Osteocyte (in vitro differentiated cells): ENCODE measurements around the gene FUBP1. TPM values are rescaled to one million over a fixed set of nuclear protein-coding genes. Genes with fewer than 3 reads are reported as not detected.

Experiments
- DNase-seq: peaks from one replicate; pipeline ENCODE4 v3.0.0; 2021; ENCODE audit warnings: mixed read lengths; ENCODE audit not compliant: unreplicated experiment; ENCODE audit errors: extremely low spot score
- H3K27ac Mint-ChIP-seq: one replicate; pipeline ENCODE4 v1.8.0; 2021; ENCODE audit warnings: mild to moderate bottlenecking, mixed read lengths; ENCODE audit not compliant: unreplicated experiment
- H3K27me3 Mint-ChIP-seq: one replicate; pipeline ENCODE4 v1.8.0; 2021; ENCODE audit warnings: mixed read lengths; ENCODE audit not compliant: unreplicated experiment
- H3K36me3 Mint-ChIP-seq: one replicate; pipeline ENCODE4 v1.8.0; 2021; ENCODE audit warnings: mixed read lengths; ENCODE audit not compliant: unreplicated experiment
- H3K4me1 Mint-ChIP-seq: one replicate; pipeline ENCODE4 v1.8.0; 2021; ENCODE audit warnings: mixed read lengths; ENCODE audit not compliant: unreplicated experiment
- H3K4me3 Mint-ChIP-seq: one replicate; pipeline ENCODE4 v1.8.0; 2021; ENCODE audit warnings: mild to moderate bottlenecking, moderate library complexity, mixed read lengths; ENCODE audit not compliant: unreplicated experiment
- H3K9me3 Mint-ChIP-seq: one replicate; pipeline ENCODE4 v1.8.0; 2021; ENCODE audit warnings: mixed read lengths; ENCODE audit not compliant: unreplicated experiment
- total RNA-seq: library from RNA; stranded (reverse); gene quantifications from 2 replicates; pipeline ENCODE4 v1.2.1, GENCODE V29; 2021
- TF ChIP-seq, protein P1 (sequence below): fragments of 200-600 bp; sonication (generic); IDR thresholded peaks from 2 replicates; pipeline ENCODE4 v1.5.0; 2021; ENCODE audit warnings: antibody characterized with exemption, mild to moderate bottlenecking, moderate library complexity

FUBP1 gene
- total RNA-seq, 1 donor from 2014 or later: 126 TPM

DNA sequence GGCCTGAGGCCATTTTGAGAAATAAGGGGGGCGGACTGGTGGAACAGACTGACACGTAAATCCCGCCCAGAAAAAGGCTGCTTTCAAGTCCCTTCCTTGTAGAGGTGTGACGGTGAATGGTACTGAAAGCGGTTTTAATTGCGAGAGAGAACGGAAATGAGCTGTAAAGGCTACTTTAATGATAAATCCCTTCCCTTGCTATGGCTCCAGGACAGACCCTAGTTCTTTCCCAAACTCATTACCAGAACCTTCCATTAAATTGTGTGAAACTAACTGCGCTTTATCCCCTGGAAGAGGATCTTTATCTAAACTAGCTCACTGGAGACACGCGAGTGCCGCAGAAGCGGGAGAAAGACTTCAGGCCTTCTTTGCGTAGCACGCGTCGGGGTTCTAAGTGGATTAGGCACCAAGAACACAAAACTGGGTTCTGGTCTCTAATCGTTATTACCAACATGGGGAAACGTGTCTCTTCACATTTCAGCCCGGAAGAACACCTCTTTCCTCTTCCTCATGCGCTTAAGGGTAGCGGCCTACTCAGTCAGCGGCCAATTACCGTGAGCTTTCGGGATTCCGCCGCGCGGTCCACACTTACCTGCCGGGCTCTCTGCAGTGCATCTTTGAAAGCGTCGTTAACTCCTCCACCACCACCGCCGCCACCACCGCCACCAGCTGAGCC is 441 bp downstream of the FUBP1 start:
- H3K4me1 Mint-ChIP-seq: peaks cover 47% of the 10 kb centered on the region
- H3K4me3 Mint-ChIP-seq: no peak overlapping the region
- TF ChIP-seq, protein P1, sequence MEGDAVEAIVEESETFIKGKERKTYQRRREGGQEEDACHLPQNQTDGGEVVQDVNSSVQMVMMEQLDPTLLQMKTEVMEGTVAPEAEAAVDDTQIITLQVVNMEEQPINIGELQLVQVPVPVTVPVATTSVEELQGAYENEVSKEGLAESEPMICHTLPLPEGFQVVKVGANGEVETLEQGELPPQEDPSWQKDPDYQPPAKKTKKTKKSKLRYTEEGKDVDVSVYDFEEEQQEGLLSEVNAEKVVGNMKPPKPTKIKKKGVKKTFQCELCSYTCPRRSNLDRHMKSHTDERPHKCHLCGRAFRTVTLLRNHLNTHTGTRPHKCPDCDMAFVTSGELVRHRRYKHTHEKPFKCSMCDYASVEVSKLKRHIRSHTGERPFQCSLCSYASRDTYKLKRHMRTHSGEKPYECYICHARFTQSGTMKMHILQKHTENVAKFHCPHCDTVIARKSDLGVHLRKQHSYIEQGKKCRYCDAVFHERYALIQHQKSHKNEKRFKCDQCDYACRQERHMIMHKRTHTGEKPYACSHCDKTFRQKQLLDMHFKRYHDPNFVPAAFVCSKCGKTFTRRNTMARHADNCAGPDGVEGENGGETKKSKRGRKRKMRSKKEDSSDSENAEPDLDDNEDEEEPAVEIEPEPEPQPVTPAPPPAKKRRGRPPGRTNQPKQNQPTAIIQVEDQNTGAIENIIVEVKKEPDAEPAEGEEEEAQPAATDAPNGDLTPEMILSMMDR: no peak

DNA sequence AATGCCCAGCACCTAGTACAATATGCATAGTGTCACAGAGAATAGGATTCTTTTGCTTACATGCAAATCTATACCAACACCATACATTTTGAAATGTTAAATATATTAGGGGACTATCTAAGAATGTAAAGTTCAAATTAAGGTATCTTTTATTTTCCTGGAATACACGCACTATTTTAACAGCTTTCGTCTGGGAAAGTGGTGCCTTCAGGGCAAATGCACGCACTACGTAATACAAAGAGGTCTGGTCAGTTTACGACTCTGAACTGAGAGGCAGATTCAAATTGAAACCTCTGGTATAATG is 931 bp downstream of the FUBP1 start:
- Mint-ChIP-seq H3K27ac (no peak overlapping the region), H3K27me3 (no peaks in the 10 kb centered on the region), H3K4me3 (no peak overlapping the region), H3K36me3 (peaks cover 6% of the 10 kb centered on the region), H3K9me3 (no peaks in the 10 kb centered on the region), H3K4me1 (peaks cover 45% of the 10 kb centered on the region)
- TF ChIP-seq, protein P1: no peak
- DNase-seq: no peak

More for the DNA sequence above, 441 bp downstream of the FUBP1 start:
- no peaks in the 10 kb centered on the region for H3K9me3 Mint-ChIP-seq
- peaks cover 6% of the 10 kb centered on the region for H3K36me3 Mint-ChIP-seq
- DNase-seq: peak; percentile 89
- no peaks in the 10 kb centered on the region for H3K27me3 Mint-ChIP-seq
- H3K27ac Mint-ChIP-seq: no peak overlapping the region

DNA sequence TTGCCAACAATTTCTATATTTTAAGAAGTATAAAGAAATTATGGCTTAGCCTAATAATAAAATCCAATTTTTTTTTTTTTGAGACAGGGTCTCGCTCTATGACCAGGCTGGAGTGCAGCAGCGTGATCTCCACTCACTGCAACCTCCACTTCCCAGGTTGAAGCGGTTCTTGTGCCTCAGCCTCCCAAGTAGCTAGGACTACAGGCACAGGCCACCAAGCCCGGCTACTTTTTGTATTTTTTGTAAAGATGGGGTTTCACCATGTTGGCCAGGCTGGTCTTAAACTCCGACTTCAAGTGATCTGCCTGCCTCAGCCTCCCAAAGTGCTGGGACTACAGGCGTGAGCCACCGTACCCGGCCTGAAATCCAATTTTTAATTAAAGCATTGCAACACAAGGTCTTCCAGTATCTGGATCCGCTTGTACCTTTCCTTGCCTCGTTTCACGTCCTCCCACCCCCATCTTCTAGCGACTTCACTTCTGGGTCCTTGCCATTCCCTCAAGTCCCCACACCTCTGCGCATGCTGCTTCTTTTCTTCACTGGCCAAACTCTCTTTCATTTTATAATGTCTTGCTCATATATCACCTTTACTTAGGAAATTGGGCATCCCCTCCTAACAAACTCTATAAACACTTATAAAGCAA is 2.3 kb downstream of the FUBP1 start:
- peaks cover 10% of the 10 kb centered on the region for H3K36me3 Mint-ChIP-seq
- H3K27ac Mint-ChIP-seq: no peak overlapping the region
- DNase-seq: no peak
- H3K4me3 Mint-ChIP-seq: no peak overlapping the region
- peaks cover 46% of the 10 kb centered on the region for H3K4me1 Mint-ChIP-seq
- no peaks in the 10 kb centered on the region for H3K9me3 Mint-ChIP-seq
- TF ChIP-seq, protein P1: no peak
- no peaks in the 10 kb centered on the region for H3K27me3 Mint-ChIP-seq

DNA sequence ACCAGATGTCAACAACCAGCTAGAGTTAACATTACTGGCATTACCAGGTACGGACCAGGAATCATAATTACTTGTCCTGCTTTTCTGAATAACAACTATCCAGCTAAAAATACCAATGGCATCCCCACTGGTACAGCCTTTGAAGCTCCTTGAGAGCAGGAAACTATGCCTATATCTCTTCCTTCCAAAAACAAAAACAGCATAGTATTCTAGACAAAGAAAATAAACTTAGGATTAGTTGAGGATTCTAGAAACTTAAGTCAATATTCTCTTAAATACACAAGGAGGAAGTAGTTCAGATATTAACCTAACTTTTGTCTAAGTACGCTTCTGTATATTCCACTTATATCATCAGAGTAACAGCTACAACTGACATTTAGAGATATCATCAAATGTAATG is 3.0 kb downstream of the FUBP1 start:
- TF ChIP-seq, protein P1: no peak
- H3K4me1 Mint-ChIP-seq: peaks cover 45% of the 10 kb centered on the region
- no peaks in the 10 kb centered on the region for H3K27me3 Mint-ChIP-seq
- no peaks in the 10 kb centered on the region for H3K9me3 Mint-ChIP-seq
- no peak overlapping the region for H3K4me3 Mint-ChIP-seq
- DNase-seq: no peak
- H3K27ac Mint-ChIP-seq: no peak overlapping the region
- peaks cover 10% of the 10 kb centered on the region for H3K36me3 Mint-ChIP-seq

DNA sequence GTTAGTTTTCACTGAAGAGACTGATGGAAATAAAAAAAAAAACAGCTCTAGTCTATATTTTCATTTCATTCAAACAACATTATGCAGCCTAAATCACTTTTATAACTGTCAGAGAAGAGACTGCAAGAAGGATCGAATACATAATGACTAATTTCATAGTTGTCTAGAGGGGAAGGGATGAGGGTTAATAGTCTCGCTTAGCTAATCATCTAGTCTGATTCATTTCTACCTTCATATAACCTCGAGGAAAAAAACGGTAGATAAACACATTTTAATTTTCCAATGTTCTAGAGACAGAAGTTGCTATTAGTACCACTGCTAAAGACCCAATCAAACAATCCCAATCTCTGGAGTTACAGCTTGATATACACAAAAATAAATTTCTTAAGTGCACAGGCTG is 3.5 kb downstream of the FUBP1 start:
- DNase-seq: no peak
- no peak overlapping the region for H3K4me3 Mint-ChIP-seq
- no peak overlapping the region for H3K27ac Mint-ChIP-seq
- H3K27me3 Mint-ChIP-seq: no peaks in the 10 kb centered on the region
- TF ChIP-seq, protein P1: no peak
- peaks cover 10% of the 10 kb centered on the region for H3K36me3 Mint-ChIP-seq
- H3K9me3 Mint-ChIP-seq: no peaks in the 10 kb centered on the region
- peaks cover 44% of the 10 kb centered on the region for H3K4me1 Mint-ChIP-seq
